Ovary (tissue), 3 donors: ENCODE data around the gene CENPU.

Source experiments
- CTCF ChIP-seq, 3 donors: fragments of 450-650 bp in 2 of 3; fragments of 200-600 bp in 1 of 3; IDR thresholded peaks; one replicate each; pipeline versions ENCODE4 v1.5.1 to v1.8.0; 2016 to 2022; ENCODE audit warnings: antibody characterized with exemption in 3 of 3, mild to moderate bottlenecking in 1 of 3
- EP300 ChIP-seq: sonication (generic); formaldehyde crosslinking; IDR thresholded peaks from one replicate; pipeline ENCODE4 v1.6.1; 2017; ENCODE audit warnings: antibody characterized with exemption
- donor health status: DM: no; HTN: no; CAD: no.

- TF ChIP-seq EP300 (no peak), CTCF (IDR thresholded peaks at IDR 0.05) (no peak)
Measured at GRCh38 chr4:184680698-184681097, 53.2 kb downstream of the CENPU start.
